ENCODE results near the gene ASCL5. TPM values are rescaled to one million over a fixed set of nuclear protein-coding genes. Genes with fewer than 3 reads are reported as not detected.

The ASCL5 gene
- total RNA-seq = 0.19 TPM in 1 of 3 replicates, not detected in the others
- long read RNA-seq = 0 reads

GRCh38 chr1:201126832-201127754 lies at the start of gene ASCL5:
Gene ASCL5 (minus strand): TSS chr1:201127184. CDS start chr1:201115372, 11,812 bp downstream.
- Mint-ChIP-seq H3K36me3 (ENCODE audit: low read depth) (peaks cover 3% of the 10 kb centered on the region), H3K27ac (ENCODE audit: unreplicated experiment) (no peak within 1 kb of the TSS), H3K4me1 (ENCODE audit: low read depth) (peaks cover 6% of the 10 kb centered on the region), H3K27me3 (ENCODE audit: low read depth) (peaks cover 8% of the 10 kb centered on the region), H3K4me3 (ENCODE audit: unreplicated experiment) (no peak within 1 kb of the TSS), H3K9me3 (ENCODE audit: low read depth) (peaks cover 3% of the 10 kb centered on the region)
- TF ChIP-seq, protein P1, sequence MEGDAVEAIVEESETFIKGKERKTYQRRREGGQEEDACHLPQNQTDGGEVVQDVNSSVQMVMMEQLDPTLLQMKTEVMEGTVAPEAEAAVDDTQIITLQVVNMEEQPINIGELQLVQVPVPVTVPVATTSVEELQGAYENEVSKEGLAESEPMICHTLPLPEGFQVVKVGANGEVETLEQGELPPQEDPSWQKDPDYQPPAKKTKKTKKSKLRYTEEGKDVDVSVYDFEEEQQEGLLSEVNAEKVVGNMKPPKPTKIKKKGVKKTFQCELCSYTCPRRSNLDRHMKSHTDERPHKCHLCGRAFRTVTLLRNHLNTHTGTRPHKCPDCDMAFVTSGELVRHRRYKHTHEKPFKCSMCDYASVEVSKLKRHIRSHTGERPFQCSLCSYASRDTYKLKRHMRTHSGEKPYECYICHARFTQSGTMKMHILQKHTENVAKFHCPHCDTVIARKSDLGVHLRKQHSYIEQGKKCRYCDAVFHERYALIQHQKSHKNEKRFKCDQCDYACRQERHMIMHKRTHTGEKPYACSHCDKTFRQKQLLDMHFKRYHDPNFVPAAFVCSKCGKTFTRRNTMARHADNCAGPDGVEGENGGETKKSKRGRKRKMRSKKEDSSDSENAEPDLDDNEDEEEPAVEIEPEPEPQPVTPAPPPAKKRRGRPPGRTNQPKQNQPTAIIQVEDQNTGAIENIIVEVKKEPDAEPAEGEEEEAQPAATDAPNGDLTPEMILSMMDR (IDR thresholded peaks at IDR 0.05) = no peak
- DNase-seq (ENCODE audit: low spot score) = no peak

- H3K4me3 Mint-ChIP-seq (ENCODE audit: unreplicated experiment) = no peak overlapping the region
- peaks cover 4% of the 10 kb centered on the region for H3K27me3 Mint-ChIP-seq (ENCODE audit: low read depth)
- no peak for DNase-seq (ENCODE audit: low spot score)
- H3K9me3 Mint-ChIP-seq (ENCODE audit: low read depth) = peaks cover 8% of the 10 kb centered on the region
- TF ChIP-seq, protein P1 (IDR thresholded peaks at IDR 0.05) = no peak
- H3K4me1 Mint-ChIP-seq (ENCODE audit: low read depth) = peaks cover 8% of the 10 kb centered on the region
- H3K36me3 Mint-ChIP-seq (ENCODE audit: low read depth) = peaks cover 1% of the 10 kb centered on the region
- H3K27ac Mint-ChIP-seq (ENCODE audit: unreplicated experiment) = no peak overlapping the region
These were observed 49.0 kb upstream of the ASCL5 start for GRCh38 chr1:201175820-201176500.

GRCh38 chr1:201173736-201174135 lies 46.8 kb upstream of the ASCL5 start:
- TF ChIP-seq, protein P1 (IDR thresholded peaks at IDR 0.05) = no peak
- no peak overlapping the region for H3K27ac Mint-ChIP-seq (ENCODE audit: unreplicated experiment)
- no peaks in the 10 kb centered on the region for H3K36me3 Mint-ChIP-seq (ENCODE audit: low read depth)
- H3K4me1 Mint-ChIP-seq (ENCODE audit: low read depth) = peaks cover 23% of the 10 kb centered on the region
- peaks cover 2% of the 10 kb centered on the region for H3K9me3 Mint-ChIP-seq (ENCODE audit: low read depth)
- peaks cover 2% of the 10 kb centered on the region for H3K27me3 Mint-ChIP-seq (ENCODE audit: low read depth)
- DNase-seq (ENCODE audit: low spot score) = no peak
- H3K4me3 Mint-ChIP-seq (ENCODE audit: unreplicated experiment) = no peak overlapping the region

GRCh38 chr1:201172999-201173610 lies 46.1 kb upstream of the ASCL5 start:
- Mint-ChIP-seq H3K27ac (ENCODE audit: unreplicated experiment) (no peak overlapping the region), H3K4me3 (ENCODE audit: unreplicated experiment) (no peak overlapping the region), H3K36me3 (ENCODE audit: low read depth) (no peaks in the 10 kb centered on the region), H3K4me1 (ENCODE audit: low read depth) (peaks cover 23% of the 10 kb centered on the region), H3K9me3 (ENCODE audit: low read depth) (no peaks in the 10 kb centered on the region), H3K27me3 (ENCODE audit: low read depth) (peaks cover 2% of the 10 kb centered on the region)
- TF ChIP-seq, protein P1 (IDR thresholded peaks at IDR 0.05) = no peak
- DNase-seq (ENCODE audit: low spot score) = no peak

- no peaks in the 10 kb centered on the region for H3K9me3 Mint-ChIP-seq (ENCODE audit: low read depth)
- peaks cover 23% of the 10 kb centered on the region for H3K4me1 Mint-ChIP-seq (ENCODE audit: low read depth)
- TF ChIP-seq, protein P1 (IDR thresholded peaks at IDR 0.05) = no peak
- H3K36me3 Mint-ChIP-seq (ENCODE audit: low read depth) = no peaks in the 10 kb centered on the region
- no peak overlapping the region for H3K4me3 Mint-ChIP-seq (ENCODE audit: unreplicated experiment)
- no peak overlapping the region for H3K27ac Mint-ChIP-seq (ENCODE audit: unreplicated experiment)
- peaks cover 2% of the 10 kb centered on the region for H3K27me3 Mint-ChIP-seq (ENCODE audit: low read depth)
- no peak for DNase-seq (ENCODE audit: low spot score)
These were observed 45.3 kb upstream of the ASCL5 start for GRCh38 chr1:201172326-201172725.
